ENCODE data around the gene CNOT6L. TPM values are rescaled to one million over a fixed set of nuclear protein-coding genes. Genes with fewer than 3 reads are reported as not detected.
"Not testable (repeated sequence)": the region's sequence is repeated elsewhere in the genome, so short reads cannot be mapped to it uniquely, and the experiment has no call there.

The CNOT6L gene
- total RNA-seq, 2 donors from 2014 or later: 90.2 to 130 TPM

GRCh38 chr4:77787969-77788368 is 31.2 kb downstream of the CNOT6L start:
- Mint-ChIP-seq H3K27ac (peak overlapping the region in 1 of 2 donors; percentile 74), H3K36me3 (no peaks in the 10 kb centered on the region), H3K9me3 (no peaks in the 10 kb centered on the region), H3K4me1 (ENCODE audit: low read depth in 2 of 2) (peaks cover 48 to 49% of the 10 kb centered on the region in 2 donors), H3K27me3 (no peaks in the 10 kb centered on the region), H3K4me3 (no peak overlapping the region)
- DNase-seq (ENCODE audit: low spot score) (no peak), ATAC-seq (no peak)

DNA sequence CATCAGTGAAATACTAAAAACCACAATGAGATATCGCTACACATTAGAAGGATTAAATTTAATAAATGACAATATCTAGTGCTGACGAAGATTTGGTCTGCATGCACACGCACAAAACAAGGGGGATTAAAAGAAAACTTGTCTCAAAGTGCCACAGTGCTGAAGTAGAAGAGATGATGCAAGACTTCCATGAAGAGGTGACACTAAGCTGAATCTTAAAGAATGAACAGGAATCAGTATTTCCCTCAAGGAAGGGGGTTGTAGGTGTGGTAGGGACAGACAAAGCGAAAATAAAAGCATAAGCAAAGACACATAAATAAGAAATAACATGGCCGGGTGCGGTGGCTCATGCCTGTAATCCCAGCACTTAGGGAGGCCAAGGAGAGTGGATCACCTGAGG is 33.5 kb downstream of the CNOT6L start:
- Mint-ChIP-seq H3K36me3 (no peaks in the 10 kb centered on the region), H3K27ac (peak overlapping the region; percentile 50 to 83), H3K4me1 (ENCODE audit: low read depth in 2 of 2) (peaks cover 52 to 62% of the 10 kb centered on the region in 2 donors), H3K9me3 (no peaks in the 10 kb centered on the region), H3K4me3 (peak overlapping the region; percentile 26), H3K27me3 (no peaks in the 10 kb centered on the region)
- ATAC-seq (no peak), DNase-seq (ENCODE audit: low spot score) (no peak)

DNA sequence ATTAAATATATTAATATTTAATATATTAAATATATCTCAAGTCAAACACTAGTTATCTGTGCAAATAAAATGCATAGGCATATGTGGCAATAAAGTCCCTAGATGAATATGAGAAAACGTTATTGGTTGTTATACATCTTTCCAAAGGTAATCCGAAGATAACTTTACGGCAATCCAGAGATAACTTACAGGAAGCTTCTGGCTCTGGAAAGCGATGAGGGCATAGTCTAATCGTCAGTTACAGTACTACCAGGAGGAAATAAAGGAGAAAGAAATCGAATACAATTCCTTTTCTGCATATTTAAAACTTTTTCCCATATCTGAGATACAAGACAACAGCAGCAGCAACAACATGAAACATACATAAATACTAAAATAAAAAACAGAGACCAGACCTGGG is 35.3 kb downstream of the CNOT6L start:
- H3K36me3 Mint-ChIP-seq: no peaks in the 10 kb centered on the region
- H3K4me1 Mint-ChIP-seq (ENCODE audit: low read depth in 2 of 2): peaks cover 50 to 61% of the 10 kb centered on the region in 2 donors
- DNase-seq (ENCODE audit: low spot score): no peak
- H3K4me3 Mint-ChIP-seq: no peak overlapping the region
- no peaks in the 10 kb centered on the region for H3K9me3 Mint-ChIP-seq
- H3K27ac Mint-ChIP-seq: peak overlapping the region in 1 of 2 donors; percentile 83
- H3K27me3 Mint-ChIP-seq: no peaks in the 10 kb centered on the region
- no peak for ATAC-seq

GRCh38 chr4:77782102-77782835 is 36.9 kb downstream of the CNOT6L start:
- H3K9me3 Mint-ChIP-seq: no peaks in the 10 kb centered on the region
- no peak for ATAC-seq
- H3K27ac Mint-ChIP-seq: peak overlapping the region; percentile 1 to 82
- peaks cover 52 to 63% of the 10 kb centered on the region in 2 donors for H3K4me1 Mint-ChIP-seq (ENCODE audit: low read depth in 2 of 2)
- no peaks in the 10 kb centered on the region for H3K27me3 Mint-ChIP-seq
- H3K36me3 Mint-ChIP-seq: no peaks in the 10 kb centered on the region
- H3K4me3 Mint-ChIP-seq: no peak overlapping the region
- no peak for DNase-seq (ENCODE audit: low spot score)

DNA sequence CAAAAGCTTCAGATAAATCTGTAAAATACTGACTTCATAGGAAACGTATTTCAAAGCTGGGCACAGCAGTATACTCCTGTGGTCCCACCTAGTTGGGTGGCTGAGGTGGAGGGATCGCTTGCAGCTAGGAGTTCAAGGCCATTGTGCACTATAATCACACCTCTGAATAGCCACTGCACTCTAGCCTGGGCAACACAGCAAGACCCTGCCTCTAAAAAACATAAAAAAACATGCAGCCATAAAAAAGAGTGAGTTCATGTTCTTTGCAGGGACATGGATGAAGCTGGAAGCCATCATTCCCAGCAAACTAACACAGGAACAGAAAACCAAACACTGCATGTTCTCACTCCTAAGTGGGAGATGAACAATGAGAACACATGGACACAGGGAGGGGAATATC is 38.4 kb downstream of the CNOT6L start:
- H3K27me3 Mint-ChIP-seq; H3K36me3 Mint-ChIP-seq; H3K4me3 Mint-ChIP-seq; DNase-seq (ENCODE audit: low spot score); H3K9me3 Mint-ChIP-seq; ATAC-seq: not testable (repeated sequence)
- Mint-ChIP-seq H3K4me1 (ENCODE audit: low read depth in 2 of 2) (peaks cover 56 to 72% of the 10 kb centered on the region in 2 donors), H3K27ac (peak overlapping the region; percentile 51 to 56)

- no peak for DNase-seq (ENCODE audit: low spot score)
- Mint-ChIP-seq H3K4me1 (ENCODE audit: low read depth in 2 of 2) (peaks cover 43% of the 10 kb centered on the region in 2 donors), H3K27ac (peak overlapping the region; percentile 84 to 88), H3K27me3 (no peaks in the 10 kb centered on the region), H3K36me3 (peaks cover 8% of the 10 kb centered on the region), H3K4me3 (peak overlapping the region; percentile 65), H3K9me3 (no peaks in the 10 kb centered on the region)
- ATAC-seq: peak; percentile 93 to 98
These were observed 41.9 kb downstream of the CNOT6L start for GRCh38 chr4:77777135-77777807.

- Mint-ChIP-seq H3K9me3 (no peaks in the 10 kb centered on the region), H3K36me3 (peaks cover 8% of the 10 kb centered on the region), H3K27ac (peak overlapping the region; percentile 84 to 88), H3K4me3 (peak overlapping the region; percentile 65), H3K27me3 (no peaks in the 10 kb centered on the region), H3K4me1 (ENCODE audit: low read depth in 2 of 2) (peaks cover 35% of the 10 kb centered on the region in 2 donors)
- DNase-seq (ENCODE audit: low spot score): no peak
- peak in 1 of 2 donors; percentile 69 for ATAC-seq
These were observed 42.7 kb downstream of the CNOT6L start for GRCh38 chr4:77776182-77777134.

DNA sequence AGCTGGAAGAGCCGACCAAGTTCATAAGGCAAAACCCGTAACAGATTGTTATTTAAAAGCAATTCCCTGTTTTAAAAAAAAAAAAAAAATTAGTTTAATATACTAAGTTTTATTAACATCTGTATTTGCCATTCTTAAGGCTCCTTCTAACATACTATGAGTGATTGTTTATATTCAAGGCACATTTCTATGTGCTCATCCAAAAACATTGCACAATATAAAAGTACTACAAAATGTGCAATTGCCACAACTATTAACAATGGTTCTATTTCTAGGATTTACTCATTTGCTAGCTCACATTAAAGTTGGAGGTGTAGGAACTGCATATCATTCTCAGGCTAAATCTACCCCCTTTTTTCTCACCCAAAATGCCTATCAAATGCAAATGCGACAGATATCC is 46.1 kb downstream of the CNOT6L start:
- ATAC-seq (no peak), DNase-seq (ENCODE audit: low spot score) (no peak)
- no peaks in the 10 kb centered on the region for H3K9me3 Mint-ChIP-seq
- H3K27me3 Mint-ChIP-seq: no peaks in the 10 kb centered on the region
- H3K4me1 Mint-ChIP-seq (ENCODE audit: low read depth in 2 of 2): peaks cover 23 to 32% of the 10 kb centered on the region in 2 donors
- H3K36me3 Mint-ChIP-seq: peaks cover 8% of the 10 kb centered on the region
- peak overlapping the region in 1 of 2 donors; percentile 39 for H3K27ac Mint-ChIP-seq
- no peak overlapping the region for H3K4me3 Mint-ChIP-seq

DNA sequence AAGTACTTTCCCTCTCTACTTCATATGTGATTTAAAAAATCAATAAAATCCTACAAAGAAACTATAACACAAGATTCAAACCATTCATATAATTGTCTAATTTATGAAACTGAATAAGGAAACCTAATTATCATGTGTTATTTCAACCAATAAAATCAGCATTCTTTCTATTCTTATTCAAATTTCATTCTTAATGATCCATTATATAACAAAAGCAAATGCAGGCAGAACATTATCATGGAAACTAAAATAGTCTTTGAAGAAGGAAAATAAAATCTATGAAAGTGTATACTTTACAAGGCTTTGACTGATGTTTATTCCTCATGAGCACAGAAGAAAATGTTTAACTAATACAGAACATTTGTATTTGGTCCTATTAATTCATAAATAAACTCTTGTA is 47.6 kb downstream of the CNOT6L start:
- H3K4me3 Mint-ChIP-seq: no peak overlapping the region
- H3K9me3 Mint-ChIP-seq: no peaks in the 10 kb centered on the region
- no peaks in the 10 kb centered on the region for H3K27me3 Mint-ChIP-seq

DNA sequence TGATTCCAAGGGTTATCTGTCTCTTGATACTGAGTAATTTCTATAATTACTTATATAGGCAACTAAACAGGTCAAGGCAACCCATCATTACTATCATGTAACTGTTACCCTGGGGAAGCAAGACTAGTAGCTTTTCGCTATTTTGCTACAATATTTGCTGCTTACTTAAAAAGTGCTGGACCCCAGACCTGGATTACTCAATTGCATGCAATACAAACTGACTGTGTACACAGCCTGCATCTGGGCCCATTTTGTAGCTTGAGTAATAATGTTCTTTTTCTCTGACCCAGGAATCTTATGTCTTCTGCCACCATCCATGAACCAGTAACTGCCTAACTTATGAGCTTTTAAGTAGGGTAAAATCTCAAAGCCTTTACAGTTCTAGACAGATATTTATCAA is 53.4 kb downstream of the CNOT6L start:
- Mint-ChIP-seq H3K9me3 (peaks cover 7% of the 10 kb centered on the region), H3K27ac (peak overlapping the region in 1 of 2 donors; percentile 36), H3K36me3 (peaks cover 22% of the 10 kb centered on the region), H3K27me3 (no peaks in the 10 kb centered on the region), H3K4me1 (ENCODE audit: low read depth in 2 of 2) (peaks cover 21 to 29% of the 10 kb centered on the region in 2 donors), H3K4me3 (no peak overlapping the region)
- DNase-seq (ENCODE audit: low spot score) (no peak), ATAC-seq (no peak)

More for the DNA sequence above, 47.6 kb downstream of the CNOT6L start:
- DNase-seq (ENCODE audit: low spot score) (no peak), ATAC-seq (no peak)
- Mint-ChIP-seq H3K36me3 (peaks cover 8% of the 10 kb centered on the region), H3K27ac (peak overlapping the region in 1 of 2 donors; percentile 79), H3K4me1 (ENCODE audit: low read depth in 2 of 2) (peaks cover 17% of the 10 kb centered on the region in 2 donors)

GRCh38 chr4:77762531-77762930 is 56.6 kb downstream of the CNOT6L start:
- no peak overlapping the region for H3K4me3 Mint-ChIP-seq
- peaks cover 40% of the 10 kb centered on the region for H3K36me3 Mint-ChIP-seq
- ATAC-seq: no peak
- peak overlapping the region in 1 of 2 donors; percentile 17 for H3K27ac Mint-ChIP-seq
- no peaks in the 10 kb centered on the region for H3K27me3 Mint-ChIP-seq
- H3K4me1 Mint-ChIP-seq (ENCODE audit: low read depth in 2 of 2): peaks cover 33 to 50% of the 10 kb centered on the region in 2 donors
- no peak for DNase-seq (ENCODE audit: low spot score)
- H3K9me3 Mint-ChIP-seq: peaks cover 10% of the 10 kb centered on the region

DNA sequence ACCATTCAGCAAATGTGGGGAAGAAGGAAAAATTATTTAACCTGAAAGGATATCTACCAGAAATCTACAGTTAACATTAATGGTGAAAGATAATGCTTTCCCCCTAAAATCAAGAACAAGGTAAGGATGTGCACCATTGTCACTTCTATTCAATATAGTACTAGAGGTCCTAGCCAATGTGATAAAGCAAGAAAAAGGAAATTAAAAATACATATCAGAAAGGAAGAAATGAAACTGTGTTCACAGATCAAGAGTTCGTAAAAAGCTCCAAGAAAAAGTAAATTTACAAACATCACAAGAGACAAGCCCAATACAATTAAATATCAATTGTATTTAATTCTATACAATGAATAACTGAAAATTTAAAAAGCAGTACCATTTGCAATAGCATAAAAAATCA is 57.6 kb downstream of the CNOT6L start:
- Mint-ChIP-seq H3K4me1 (ENCODE audit: low read depth in 2 of 2) (peaks cover 36 to 49% of the 10 kb centered on the region in 2 donors), H3K27ac (peak overlapping the region; percentile 22 to 48), H3K27me3 (no peaks in the 10 kb centered on the region)

GRCh38 chr4:77758804-77759203 is 60.4 kb downstream of the CNOT6L start:
- peaks cover 10% of the 10 kb centered on the region for H3K9me3 Mint-ChIP-seq
- H3K27ac Mint-ChIP-seq: peak overlapping the region; percentile 36 to 80
- peaks cover 29 to 51% of the 10 kb centered on the region in 2 donors for H3K4me1 Mint-ChIP-seq (ENCODE audit: low read depth in 2 of 2)
- no peak for DNase-seq (ENCODE audit: low spot score)
- peak overlapping the region; percentile 1 for H3K4me3 Mint-ChIP-seq
- no peaks in the 10 kb centered on the region for H3K27me3 Mint-ChIP-seq
- peaks cover 48% of the 10 kb centered on the region for H3K36me3 Mint-ChIP-seq
- no peak for ATAC-seq

More for the DNA sequence above, 57.6 kb downstream of the CNOT6L start:
- Mint-ChIP-seq H3K36me3 (peaks cover 40% of the 10 kb centered on the region), H3K9me3 (peaks cover 10% of the 10 kb centered on the region), H3K4me3 (no peak overlapping the region)
- DNase-seq (ENCODE audit: low spot score) (no peak), ATAC-seq (no peak)

All from natural killer cell treated with Interleukin-12 subunit alpha and Interleukin-12 subunit beta and Interleukin-15 and Interleukin-18, amount 100 ng/mL, for 72 hours (primary cell).